Left lobe of liver (tissue), 2 donors: ENCODE measurements around the gene CD200. TPM values are rescaled to one million over a fixed set of nuclear protein-coding genes. Genes with fewer than 3 reads are reported as not detected.

Source experiments
- ATAC-seq: fragments of 200-7000 bp; cut with Tn5 transposase; one replicate; pipeline ENCODE4 v1.9.1; 2020; ENCODE audit warnings: mild to moderate bottlenecking, moderate library complexity
- DNase-seq: peaks from one replicate; pipeline ENCODE4 v3.0.0-alpha.2; 2020; ENCODE audit warnings: low spot score
- total RNA-seq: library from RNA; stranded (reverse); gene quantifications from one replicate; pipeline ENCODE4 v1.2.1, GENCODE V29; 2021
- donor health status: DM: no; HTN: no; CAD: no; lungs with moderate emphysema.
- donor health status: DM: no; HTN: yes; CAD: no.

CD200 gene
- total RNA-seq, 1 donor from 2014 or later: 0.38 TPM

DNA sequence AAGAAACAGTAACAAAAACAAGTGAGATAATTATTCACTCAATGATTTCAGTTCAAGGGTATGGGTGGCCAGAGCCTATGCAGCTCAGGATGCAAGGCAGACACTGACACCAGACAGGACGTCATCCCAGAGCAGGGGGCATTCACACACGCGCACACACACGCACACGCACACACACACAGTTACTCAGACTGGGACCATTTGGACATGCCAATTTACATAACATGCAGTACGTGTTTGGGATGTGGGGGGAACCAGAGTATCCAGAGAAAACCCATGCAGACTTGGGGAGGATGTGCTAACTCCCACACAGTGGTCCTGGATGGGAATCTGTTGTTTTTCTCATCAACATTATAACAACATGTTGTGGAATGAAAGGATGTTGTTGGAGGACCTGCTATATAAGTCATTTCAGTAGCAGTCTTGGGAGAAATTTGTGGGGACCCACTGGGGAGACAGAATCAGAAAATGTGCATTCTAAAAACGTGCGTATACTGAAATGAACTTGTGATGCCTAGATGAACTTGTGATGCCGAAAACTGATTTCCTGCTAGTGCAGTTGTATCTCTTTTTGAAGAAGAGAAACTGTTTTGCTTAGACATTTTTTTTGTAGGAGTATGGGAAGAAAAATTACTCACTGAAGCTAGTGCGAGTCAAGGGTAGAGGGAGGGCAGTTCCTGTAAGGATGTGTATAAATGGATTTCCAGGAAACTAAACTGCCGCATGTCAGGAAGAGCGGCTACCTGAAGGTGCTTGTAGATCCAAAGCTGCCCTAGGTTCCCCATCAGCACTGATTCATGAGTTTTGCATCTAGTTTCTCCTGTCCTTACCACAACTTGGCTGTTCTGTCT lies 25.2 kb downstream of the CD200 start:
- ATAC-seq: no peak

DNA sequence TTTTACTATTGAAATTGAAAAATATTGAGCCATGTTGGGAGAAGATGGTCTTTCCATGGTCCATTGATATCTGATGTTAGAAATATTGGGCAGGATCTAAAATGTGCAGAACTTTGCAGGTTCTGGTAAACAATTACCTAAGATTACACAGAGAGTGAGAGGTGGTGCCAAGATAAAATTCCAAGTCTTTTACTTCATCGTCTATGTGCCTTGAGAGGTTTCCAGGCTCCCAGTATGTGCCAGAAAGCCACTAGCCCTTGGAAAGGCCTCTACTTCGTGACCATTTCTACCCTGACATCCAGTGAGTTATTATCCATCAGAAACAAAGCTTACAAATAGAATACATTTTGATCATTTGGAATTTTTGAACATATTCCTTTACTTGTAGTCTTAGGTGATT lies 27.6 kb downstream of the CD200 start:
- ATAC-seq (no peak), DNase-seq (no peak)

More for the DNA sequence above, 25.2 kb downstream of the CD200 start:
- no peak for DNase-seq

DNA sequence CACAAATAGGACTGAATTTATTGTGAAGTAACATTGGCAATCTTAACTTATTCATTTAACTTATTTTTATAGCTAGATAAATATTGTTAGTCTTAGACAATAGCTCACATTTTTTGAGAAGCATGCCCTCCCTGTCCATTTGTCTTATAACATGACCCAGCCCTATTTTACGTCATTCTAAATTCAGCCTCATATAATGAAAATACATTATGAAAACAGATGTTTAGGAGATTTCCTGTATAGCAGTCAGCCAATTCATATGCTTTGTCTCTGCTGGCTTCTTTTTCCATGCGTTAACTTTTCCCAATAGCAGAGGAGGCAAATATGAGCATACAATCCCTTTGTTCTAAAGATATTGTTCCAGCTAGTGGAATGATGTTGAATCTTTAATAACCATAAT lies 29.3 kb downstream of the CD200 start:
- DNase-seq: no peak
- no peak for ATAC-seq

DNA sequence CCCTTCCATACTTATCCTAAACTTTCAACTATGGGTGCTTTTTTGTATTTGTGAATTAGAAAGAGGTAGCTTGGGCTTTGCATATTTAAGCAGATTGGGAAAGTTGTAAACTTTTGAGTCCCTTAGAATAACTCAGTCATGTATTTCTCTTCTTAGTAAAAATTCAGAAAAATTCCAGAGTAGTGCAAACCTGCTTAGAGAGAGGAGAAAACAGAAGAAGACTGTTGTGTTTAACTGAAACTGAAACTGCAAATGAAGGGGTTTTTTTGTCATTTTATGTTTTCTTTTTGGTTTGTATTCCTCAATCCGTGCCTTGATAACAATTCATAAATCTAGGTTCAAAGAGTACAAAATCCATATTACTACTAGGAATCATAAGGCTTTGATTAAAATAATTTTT lies 31.3 kb downstream of the CD200 start:
- DNase-seq (no peak), ATAC-seq (no peak)

DNA sequence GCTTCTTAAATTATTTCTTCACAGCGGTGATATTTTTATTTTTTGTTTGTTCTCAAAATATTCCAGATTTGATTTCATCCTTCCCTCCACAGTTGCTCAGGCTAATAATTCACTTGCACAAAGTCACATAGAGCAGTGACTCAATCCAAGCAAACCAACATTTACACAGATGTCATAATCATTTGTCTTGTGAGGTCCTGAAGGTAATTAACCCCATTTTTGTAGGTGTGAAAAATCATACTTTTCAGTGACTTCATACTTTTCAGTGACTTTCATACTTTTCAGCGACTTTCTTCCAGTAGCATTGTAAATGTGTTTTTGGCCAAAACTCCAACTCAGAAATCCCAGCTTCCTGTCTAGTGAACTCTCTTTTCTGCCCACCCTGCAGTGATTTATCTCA lies 32.1 kb downstream of the CD200 start:
- DNase-seq: no peak
- ATAC-seq: peak; percentile 70

DNA sequence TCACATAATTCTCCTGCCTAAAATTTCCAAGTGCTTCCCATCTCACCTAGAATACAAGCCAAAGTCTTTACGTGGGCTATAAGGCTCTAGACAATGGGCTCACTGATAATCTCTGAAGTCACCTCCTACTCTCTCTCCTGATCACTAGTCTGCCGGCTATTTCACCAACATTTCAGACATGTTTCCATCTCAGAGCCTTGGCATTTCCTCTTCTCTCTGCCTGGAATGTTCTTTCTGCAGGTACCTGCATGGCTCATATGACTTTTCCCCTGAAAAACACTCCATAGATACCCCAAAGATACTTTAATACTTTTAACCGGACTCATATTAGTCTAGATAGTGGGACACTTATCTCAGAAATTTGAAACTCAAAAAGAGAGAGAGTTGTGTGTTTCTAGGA lies 32.7 kb downstream of the CD200 start:
- ATAC-seq: no peak
- no peak for DNase-seq

DNA sequence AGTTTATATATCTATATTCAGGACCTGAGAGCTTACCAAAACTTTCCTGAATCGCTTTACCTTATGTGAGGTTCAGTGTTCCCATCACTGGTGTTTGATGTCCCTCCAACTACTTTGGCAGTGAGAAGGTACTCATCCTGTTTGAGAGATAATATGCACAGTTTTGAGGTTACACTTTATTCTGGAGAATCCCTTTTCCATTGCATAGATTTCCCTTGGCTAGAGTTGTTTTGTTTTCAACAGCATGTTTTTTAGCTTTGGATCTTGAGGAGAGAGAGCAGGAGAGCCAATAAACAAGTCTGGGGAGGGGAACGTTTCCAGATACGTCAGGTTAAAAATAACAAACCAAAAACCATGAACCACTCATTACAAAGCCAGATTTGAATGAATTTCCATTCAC lies 33.6 kb downstream of the CD200 start:
- ATAC-seq (no peak), DNase-seq (no peak)

DNA sequence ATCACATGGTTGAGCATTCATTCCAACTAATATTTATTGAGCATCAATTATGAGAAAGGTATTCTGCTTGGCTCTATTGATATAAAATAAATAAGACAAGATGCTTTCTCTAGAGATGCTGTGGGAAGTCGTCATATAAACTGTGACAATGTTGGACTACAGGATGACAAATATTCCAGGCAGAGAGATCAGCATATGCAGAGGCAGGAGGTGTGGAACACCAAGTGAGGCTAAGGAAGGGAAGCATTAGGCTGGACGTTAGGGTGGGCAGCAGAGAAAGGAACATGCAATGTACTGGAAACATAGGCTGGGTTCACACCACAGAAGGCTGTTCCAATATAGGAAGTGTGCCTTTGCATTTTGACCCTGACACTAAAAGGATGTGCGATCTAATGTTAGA lies 38.6 kb downstream of the CD200 start:
- no peak for DNase-seq
- no peak for ATAC-seq

DNA sequence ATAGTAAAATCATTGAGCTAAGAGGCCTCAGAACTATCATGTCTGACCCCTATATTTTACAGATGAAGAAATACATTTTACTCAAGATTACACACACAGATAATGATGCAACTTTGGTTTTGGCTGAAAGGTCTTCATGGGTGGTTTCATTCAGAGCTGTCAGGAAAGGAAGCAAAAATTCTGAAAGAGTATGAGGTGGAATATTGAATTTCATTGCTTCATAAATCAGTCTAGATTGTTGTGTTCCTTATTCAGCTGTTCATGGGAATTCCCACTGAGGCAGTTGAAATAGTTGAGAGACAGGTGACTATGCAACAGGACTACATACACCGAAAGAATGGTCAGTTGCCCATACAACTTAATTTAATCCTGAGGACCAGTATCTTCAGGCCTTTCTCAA lies 39.4 kb downstream of the CD200 start:
- no peak for DNase-seq
- ATAC-seq: no peak

DNA sequence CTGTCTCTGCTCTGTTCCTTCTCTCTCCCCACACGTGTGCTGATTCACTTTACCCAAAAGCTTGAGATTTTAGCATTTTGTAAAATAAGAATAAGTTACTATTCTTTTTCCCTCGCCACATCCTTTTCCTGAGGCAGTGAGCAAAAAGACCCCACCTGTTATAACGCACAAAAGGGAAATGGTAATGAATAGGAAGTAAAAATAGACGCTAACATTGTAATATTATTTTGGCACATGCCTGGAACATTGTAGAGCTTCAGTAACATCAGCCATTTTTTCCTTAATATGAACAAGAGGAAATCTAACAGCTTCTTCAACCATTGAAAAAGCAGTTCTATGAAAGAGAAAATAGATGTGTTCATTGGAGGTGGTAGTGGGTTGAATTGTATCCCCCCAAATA lies 40.5 kb downstream of the CD200 start:
- ATAC-seq (no peak), DNase-seq (no peak)

DNA sequence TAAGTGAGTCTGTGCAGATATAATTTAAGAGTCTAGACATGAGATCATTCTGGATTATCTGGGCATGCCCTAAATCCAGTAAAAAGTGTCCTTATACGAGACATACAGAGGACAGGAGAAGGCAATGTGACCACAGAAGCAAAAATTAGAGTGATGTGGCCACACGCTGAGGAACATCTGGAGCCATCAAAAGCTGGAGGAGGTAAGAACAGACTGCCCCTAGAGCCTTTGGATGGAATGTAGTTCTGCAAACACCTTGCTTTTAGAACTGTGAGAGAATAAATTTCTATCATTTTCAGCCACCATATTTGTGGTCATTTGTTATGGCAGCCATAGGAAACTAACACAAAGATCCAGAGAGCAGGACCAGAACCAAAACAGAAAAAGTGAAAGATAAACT lies 41.0 kb downstream of the CD200 start:
- peak; percentile 45 for ATAC-seq
- no peak for DNase-seq

DNA sequence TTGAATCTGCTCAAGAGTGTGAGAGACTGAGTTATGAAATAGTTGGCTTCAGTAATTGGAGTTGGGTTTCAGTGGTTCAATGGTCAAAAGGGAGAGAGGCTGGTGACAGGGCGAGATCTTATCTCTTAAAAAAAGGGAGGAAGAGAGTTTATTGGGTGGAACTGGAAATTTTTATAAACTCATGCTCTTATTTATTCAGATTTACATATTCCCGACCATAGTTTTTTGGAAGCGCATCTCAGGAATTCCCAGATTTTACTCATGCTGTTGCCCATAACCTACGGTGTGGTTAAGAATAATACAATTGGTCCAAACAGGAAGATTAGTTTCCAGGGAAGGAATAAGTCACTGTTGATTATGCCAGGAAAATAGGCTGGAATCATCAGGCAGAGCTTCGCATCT lies 41.4 kb downstream of the CD200 start:
- ATAC-seq (peak; percentile 89), DNase-seq (no peak)

DNA sequence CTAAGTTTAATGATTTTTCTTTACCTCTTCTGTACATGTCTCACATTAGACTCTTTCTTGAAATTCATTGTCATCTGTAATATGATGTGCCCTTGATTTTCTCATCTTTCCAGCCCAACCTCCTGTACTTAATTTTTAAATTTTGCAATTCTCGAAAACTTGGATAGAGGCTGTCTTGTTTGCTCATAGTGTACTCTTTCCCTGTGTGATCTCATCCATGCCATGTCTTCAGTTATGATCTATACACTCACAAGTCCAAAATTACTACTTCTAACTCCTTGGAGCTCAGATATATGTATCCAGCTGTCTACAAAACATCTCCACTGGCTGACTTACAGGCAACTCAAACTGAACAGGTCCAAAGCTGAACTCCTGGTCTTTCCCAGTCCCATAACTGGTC lies 42.2 kb downstream of the CD200 start:
- ATAC-seq (no peak), DNase-seq (no peak)

DNA sequence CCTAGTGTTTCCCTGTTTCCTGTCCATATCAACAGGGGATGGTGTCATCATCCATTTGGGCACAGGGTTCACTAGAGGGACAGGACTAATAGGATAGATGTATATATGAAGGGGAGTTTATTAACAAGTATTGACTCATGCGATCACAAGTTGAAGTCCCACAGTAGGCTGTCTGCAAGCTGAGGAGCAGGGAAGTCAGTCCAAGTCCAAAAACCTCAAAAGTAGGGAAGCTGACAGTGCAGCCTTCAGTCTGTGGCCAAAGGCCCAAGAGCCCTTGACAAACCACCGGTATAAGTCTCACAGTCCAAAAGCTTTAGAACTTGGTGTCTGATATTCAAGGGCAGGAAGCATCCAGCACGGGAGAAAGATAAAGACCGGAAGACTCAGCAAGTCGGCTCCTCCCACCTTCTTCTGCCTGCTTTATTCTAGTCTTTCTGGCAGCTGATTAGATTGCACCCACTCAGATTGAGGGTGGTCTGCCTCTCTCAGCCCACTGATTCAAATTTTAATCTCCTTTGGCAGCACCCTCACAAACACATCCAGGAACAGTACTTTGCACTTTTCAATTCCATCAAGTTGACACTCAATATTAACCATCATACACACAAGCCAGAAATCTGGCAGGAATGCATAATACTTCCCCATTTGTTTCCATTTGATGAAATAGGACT lies 43.4 kb downstream of the CD200 start:
- no peak for ATAC-seq
- no peak for DNase-seq

DNA sequence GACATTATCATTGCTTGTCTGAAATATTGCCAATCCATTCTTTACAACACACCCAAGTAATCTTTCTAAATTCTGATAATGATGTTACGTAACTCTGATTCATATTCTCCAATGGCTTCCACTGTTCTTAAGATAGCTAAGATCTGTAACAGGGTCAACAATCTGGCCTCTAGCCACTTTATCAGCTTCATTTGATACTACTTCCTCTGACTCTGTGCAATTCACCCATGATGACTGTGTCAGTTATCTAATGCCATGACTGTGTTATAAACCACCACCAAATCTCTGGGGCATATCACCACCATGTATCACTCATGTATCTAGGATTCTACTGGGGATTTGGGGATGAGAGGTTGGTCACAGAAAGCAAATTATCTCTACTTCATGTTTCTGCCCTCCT lies 44.0 kb downstream of the CD200 start:
- no peak for ATAC-seq
- DNase-seq: no peak

DNA sequence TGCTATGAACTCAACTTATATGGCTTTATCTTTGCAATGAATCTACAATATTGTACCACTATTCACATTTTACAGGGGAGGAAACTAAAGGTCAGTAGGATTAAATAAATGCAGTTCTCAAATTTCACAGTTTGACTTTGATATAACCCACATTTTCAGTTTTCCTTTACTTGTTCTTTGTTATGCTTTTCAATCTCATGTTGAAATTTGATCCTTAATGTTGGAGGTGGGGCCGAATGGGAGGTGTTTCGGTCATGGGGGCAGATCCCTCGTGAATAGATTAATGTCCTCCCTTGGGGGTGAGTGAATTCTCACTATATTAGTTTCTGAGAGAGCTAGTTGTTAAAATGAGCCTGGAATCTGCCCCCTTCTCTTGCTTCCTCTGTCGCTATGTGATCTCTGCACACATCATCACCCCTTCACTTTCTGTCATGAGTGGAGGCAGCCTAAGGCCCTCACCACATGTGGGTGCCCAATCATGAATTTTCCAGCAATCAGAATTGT lies 44.7 kb downstream of the CD200 start:
- ATAC-seq: no peak
- no peak for DNase-seq

DNA sequence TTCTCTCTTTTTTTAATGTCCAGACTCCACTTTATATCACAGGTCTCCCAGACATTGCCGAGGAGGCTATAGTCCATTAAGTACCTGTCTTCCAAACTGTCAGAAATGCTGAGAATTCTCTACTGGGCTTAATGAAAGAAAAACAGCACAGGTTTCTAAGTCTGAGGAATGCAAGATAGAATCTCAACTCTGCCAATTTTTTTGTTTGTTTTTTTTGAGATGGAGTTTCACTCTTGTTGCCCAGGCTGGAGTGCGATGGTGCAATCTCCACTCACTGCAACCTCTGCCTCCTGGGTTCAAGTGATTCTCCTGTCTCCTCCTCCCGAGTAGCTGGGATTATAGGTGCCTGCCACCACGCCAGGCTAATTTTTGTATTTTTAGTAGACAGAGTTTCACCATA lies 45.4 kb downstream of the CD200 start:
- DNase-seq: peak; percentile 53
- peak; percentile 63 for ATAC-seq

DNA sequence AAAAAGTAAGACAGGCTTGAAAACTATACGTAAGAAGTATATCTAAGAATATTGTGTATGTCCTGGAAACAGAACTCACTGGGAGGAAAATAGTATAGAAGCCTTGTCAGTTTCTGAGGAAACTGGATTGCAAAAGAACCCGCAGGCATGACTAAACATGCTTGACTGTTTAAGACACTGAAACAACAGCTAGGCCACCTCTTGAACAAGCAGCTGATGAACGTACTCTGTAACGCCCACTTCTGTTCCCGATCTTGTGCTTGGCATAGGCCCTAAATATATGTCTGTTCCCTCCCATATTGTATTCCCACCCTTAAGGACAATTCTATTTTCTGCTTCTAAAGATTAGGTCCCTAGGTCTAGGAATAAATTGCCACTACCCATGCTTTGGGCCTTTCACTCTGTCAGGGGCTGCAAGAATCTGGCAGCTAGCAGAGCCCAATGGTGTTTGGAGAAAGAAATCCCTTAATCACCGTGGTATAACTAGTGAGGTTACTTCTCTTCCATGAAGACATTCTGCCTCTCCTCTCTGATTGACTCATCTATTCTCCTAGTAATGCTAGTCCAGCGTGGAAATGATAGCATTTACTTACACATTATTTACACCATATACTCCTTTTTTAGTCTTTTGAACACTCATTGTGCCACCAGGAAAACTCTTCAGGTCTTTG lies 46.2 kb downstream of the CD200 start:
- no peak for DNase-seq
- ATAC-seq: no peak

DNA sequence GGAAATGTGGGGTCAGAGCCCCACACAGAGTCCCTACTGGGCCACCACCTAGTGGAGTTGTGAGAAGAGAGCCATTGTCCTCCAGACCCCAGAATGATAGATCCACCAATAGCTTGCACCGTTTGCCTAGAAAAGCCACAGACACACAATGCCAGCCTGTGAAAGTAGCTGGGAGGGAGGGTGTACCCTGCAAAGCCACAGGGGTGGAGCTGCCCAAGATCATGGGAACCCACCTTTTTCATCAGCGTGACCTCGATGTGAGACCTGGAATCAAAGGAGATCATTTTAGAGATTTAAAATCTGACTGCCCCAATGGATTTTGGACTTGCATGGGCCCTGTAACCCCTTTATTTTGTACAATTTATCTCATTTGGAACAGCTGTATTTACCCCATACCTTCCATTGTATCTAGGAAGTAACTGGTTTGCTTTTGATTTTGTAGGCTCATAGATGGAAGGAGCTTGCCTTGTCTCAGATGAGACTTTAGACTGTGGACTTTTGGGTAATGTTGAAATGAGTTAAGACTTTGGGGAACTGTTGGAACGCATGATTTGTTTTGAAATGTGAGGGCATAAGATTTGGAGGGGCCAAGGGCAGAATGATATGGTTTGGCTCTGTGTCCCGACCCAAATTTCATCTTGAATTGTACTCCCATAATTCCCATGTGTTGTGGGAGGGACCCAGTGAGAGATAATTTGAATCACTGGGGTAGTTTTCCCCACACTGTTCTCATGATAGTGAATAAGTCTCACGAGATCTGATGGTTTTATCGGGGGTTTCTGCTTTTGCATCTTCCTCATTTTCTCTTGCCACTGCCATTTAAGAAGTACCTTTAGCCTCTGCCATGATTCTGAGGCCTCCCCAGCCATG lies 49.0 kb downstream of the CD200 start:
- DNase-seq: no peak
- ATAC-seq: no peak

DNA sequence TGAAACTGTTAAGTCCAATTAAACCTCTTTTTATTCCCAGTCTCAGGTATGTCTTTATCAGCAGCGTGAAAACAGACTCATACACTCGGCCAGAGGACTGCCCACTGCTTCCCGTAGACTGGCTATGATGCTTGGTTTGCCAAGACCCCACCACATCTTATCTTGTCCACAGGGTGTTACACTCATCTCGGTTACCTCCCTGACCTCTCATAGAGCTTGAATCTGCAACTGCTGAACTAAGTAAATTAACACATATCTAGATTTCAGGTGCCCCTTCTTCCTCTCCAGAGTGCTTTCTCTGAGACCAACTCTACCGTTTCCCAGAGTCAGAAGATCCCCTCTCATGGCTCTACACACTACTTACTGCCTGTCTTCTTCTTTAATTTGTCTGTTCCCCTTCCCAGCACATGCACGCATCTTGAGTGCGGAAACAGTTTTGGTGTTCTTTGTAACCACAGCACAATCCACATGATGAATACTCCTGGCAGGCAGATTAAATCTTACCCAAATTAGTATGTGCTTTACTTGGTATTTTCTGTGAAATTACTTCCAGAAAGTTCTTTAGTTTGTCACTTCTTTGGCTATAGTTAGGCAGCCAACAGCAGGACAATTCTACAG lies 49.7 kb downstream of the CD200 start:
- ATAC-seq: no peak

More for the DNA sequence above, 49.7 kb downstream of the CD200 start:
- no peak for DNase-seq
